Mesendoderm (in vitro differentiated cells): ENCODE measurements around the gene TSPY2. TPM values are rescaled to one million over a fixed set of nuclear protein-coding genes. Genes with fewer than 3 reads are reported as not detected.
"Not testable (repeated sequence)": the region's sequence is repeated elsewhere in the genome, so short reads cannot be mapped to it uniquely, and the experiment has no call there.

Experiments
- DNase-seq: peaks from one replicate; pipeline ENCODE4 v3.0.0; 2013
- H2AK5ac ChIP-seq: 2 replicates; pipeline ENCODE4 v1.6.1; 2013; ENCODE audit warnings: low read length, inconsistent platforms
- H2BK120ac ChIP-seq: 2 replicates; pipeline ENCODE4 v1.6.1; 2013; ENCODE audit warnings: low read depth, mild to moderate bottlenecking, low read length, moderate library complexity, mixed read lengths
- H2BK15ac ChIP-seq: replicated peaks from 2 replicates; pipeline ENCODE4 v1.6.1; 2013; ENCODE audit warnings: low read depth, mild to moderate bottlenecking, moderate library complexity
- H2BK5ac ChIP-seq: 2 replicates; pipeline ENCODE4 v1.6.1; 2013; ENCODE audit warnings: low read length, inconsistent platforms
- H3K18ac ChIP-seq: 2 replicates; pipeline ENCODE4 v1.6.1; 2013; ENCODE audit warnings: mild to moderate bottlenecking, low read length, mixed read lengths
- H3K23ac ChIP-seq: one replicate; pipeline ENCODE4 v1.6.1; 2013; ENCODE audit warnings: low read length
- H3K27ac ChIP-seq: 2 replicates; pipeline ENCODE4 v1.5.1; 2013; ENCODE audit warnings: low read depth, mild to moderate bottlenecking, inconsistent platforms, low read length, moderate library complexity
- H3K27me3 ChIP-seq: 2 replicates; pipeline ENCODE4 v1.6.1; 2013; ENCODE audit warnings: low read length, control low read depth, mild to moderate bottlenecking, inconsistent platforms; ENCODE audit not compliant: insufficient read depth, poor library complexity
- H3K36me3 ChIP-seq: 2 replicates; pipeline ENCODE4 v1.6.1; 2013; ENCODE audit warnings: low read length, inconsistent platforms; ENCODE audit not compliant: control insufficient read depth, insufficient read depth
- H3K4ac ChIP-seq: one replicate; pipeline ENCODE4 v1.6.1; 2013; ENCODE audit warnings: low read depth, mild to moderate bottlenecking, low read length, moderate library complexity
- H3K4me1 ChIP-seq: 2 replicates; pipeline ENCODE4 v1.6.1; 2013; ENCODE audit warnings: low read depth, low read length, inconsistent platforms; ENCODE audit not compliant: control insufficient read depth
- H3K4me2 ChIP-seq: 2 replicates; pipeline ENCODE4 v1.6.1; 2013; ENCODE audit warnings: low read length
- H3K4me3 ChIP-seq: 2 replicates; pipeline ENCODE4 v1.5.1; 2013; ENCODE audit warnings: mild to moderate bottlenecking, low read length
- H3K56ac ChIP-seq: one replicate; pipeline ENCODE4 v1.6.1; 2013; ENCODE audit warnings: low read length
- H3K79me1 ChIP-seq: 2 replicates; pipeline ENCODE4 v1.6.1; 2013; ENCODE audit warnings: low read length, inconsistent platforms
- H3K79me2 ChIP-seq: 2 replicates; pipeline ENCODE4 v1.6.1; 2013; ENCODE audit warnings: mild to moderate bottlenecking, low read length; ENCODE audit not compliant: control insufficient read depth, insufficient read depth
- H3K9ac ChIP-seq: 2 replicates; pipeline ENCODE4 v1.6.1; 2013; ENCODE audit warnings: low read length, inconsistent platforms
- H4K5ac ChIP-seq: one replicate; pipeline ENCODE4 v1.6.1; 2013; ENCODE audit warnings: low read length
- H4K8ac ChIP-seq: one replicate; pipeline ENCODE4 v1.6.1; 2013; ENCODE audit warnings: low read depth, mild to moderate bottlenecking, control low read depth, low read length, moderate library complexity
- WGBS: extraction: QIAGEN DNeasy Blood & Tissue Kit; methylation state at CpG from one replicate; pipeline ENCODE4 v1.1.7; 2013; ENCODE audit warnings: low lambda C conversion rate, missing lambda C conversion rate; ENCODE audit not compliant: insufficient coverage; ENCODE audit errors: extremely low coverage; 5-methylcytosine and 5-hydroxymethylcytosine counted together
- polyA plus RNA-seq, 2 experiments: library from polyadenylated mRNA; stranded (reverse); fragments of 200-250 nt; gene quantifications; one replicate each; pipeline ENCODE4 v1.2.3, GENCODE V29; 2013

The TSPY2 gene
- not detected for polyA plus RNA-seq (2013, experiment 1 of 2)
- not detected for polyA plus RNA-seq (2013, experiment 2 of 2)

- H3K36me3 ChIP-seq, H3K23ac ChIP-seq, H3K4ac ChIP-seq, H2BK120ac ChIP-seq, H3K27me3 ChIP-seq, H3K56ac ChIP-seq, DNase-seq, H3K27ac ChIP-seq, H4K8ac ChIP-seq, H2BK15ac ChIP-seq, H3K18ac ChIP-seq, H3K4me1 ChIP-seq, H3K79me2 ChIP-seq, H3K4me3 ChIP-seq, H2AK5ac ChIP-seq, H3K4me2 ChIP-seq, H2BK5ac ChIP-seq, H3K79me1 ChIP-seq, H3K9ac ChIP-seq, H4K5ac ChIP-seq: not testable (repeated sequence)
- no CpG with 5 or more reads among the region's 27 CpGs for WGBS
Measured at GRCh38 chrY:6245923-6246322, at the start of gene TSPY2. Gene TSPY2 (plus strand): TSS chrY:6246223. CDS start chrY:6246269, 46 bp downstream.

- DNase-seq, H4K8ac ChIP-seq, H3K4me1 ChIP-seq, H3K4me3 ChIP-seq, H3K18ac ChIP-seq, H3K27me3 ChIP-seq, H3K79me2 ChIP-seq, H3K4me2 ChIP-seq, H3K9ac ChIP-seq, H3K23ac ChIP-seq, H3K27ac ChIP-seq, H3K56ac ChIP-seq, H3K4ac ChIP-seq, H3K79me1 ChIP-seq, H4K5ac ChIP-seq, H2BK5ac ChIP-seq, H3K36me3 ChIP-seq, H2BK15ac ChIP-seq, H2AK5ac ChIP-seq, H2BK120ac ChIP-seq: not testable (repeated sequence)
Measured at GRCh38 chrY:6209565-6209964, 36.5 kb upstream of the TSPY2 start.

GRCh38 chrY:6217045-6217444, 29.0 kb upstream of the TSPY2 start:
- not testable (repeated sequence) for H2BK5ac ChIP-seq, H3K27ac ChIP-seq, H4K5ac ChIP-seq, DNase-seq, H3K23ac ChIP-seq, H3K27me3 ChIP-seq, H2AK5ac ChIP-seq, H2BK120ac ChIP-seq, H3K79me1 ChIP-seq, H4K8ac ChIP-seq, H3K4me1 ChIP-seq, H2BK15ac ChIP-seq, H3K36me3 ChIP-seq, H3K4ac ChIP-seq, H3K18ac ChIP-seq, H3K79me2 ChIP-seq, H3K9ac ChIP-seq, H3K4me3 ChIP-seq, H3K56ac ChIP-seq, H3K4me2 ChIP-seq
- WGBS = no CpG with 5 or more reads among the region's 1 CpG

GRCh38 chrY:6269839-6270238, 23.8 kb downstream of the TSPY2 start:
- not testable (repeated sequence) for H3K18ac ChIP-seq, H3K79me1 ChIP-seq, H2BK120ac ChIP-seq, H3K4ac ChIP-seq, H3K4me1 ChIP-seq, H3K9ac ChIP-seq, H3K36me3 ChIP-seq, H3K79me2 ChIP-seq, H3K4me3 ChIP-seq, H4K8ac ChIP-seq, H2BK15ac ChIP-seq, H3K23ac ChIP-seq, H3K27me3 ChIP-seq, DNase-seq, H3K27ac ChIP-seq, H2AK5ac ChIP-seq, H2BK5ac ChIP-seq, H4K5ac ChIP-seq, H3K56ac ChIP-seq, H3K4me2 ChIP-seq
- no CpG with 5 or more reads among the region's 4 CpGs for WGBS
